IPS-18c (cell line): Measurements from ENCODE around the gene SOHLH1.
"Not testable (repeated sequence)": the region's sequence is repeated elsewhere in the genome, so short reads cannot be mapped to it uniquely, and the experiment has no call there.

ENCODE experiments used
- H3K4me3 ChIP-seq: 2 replicates; pipeline ENCODE4 v1.7.0; 2013; ENCODE audit warnings: low read depth, mild to moderate bottlenecking, low read length, moderate library complexity; ENCODE audit not compliant: insufficient read depth
- H3K9me3 ChIP-seq: one replicate; pipeline ENCODE4 v1.6.1; 2013; ENCODE audit warnings: mild to moderate bottlenecking, low read length, moderate library complexity; ENCODE audit not compliant: control insufficient read depth, insufficient read depth

SOHLH1 gene

GRCh38 chr9:135671591-135672041 is 27.7 kb downstream of the SOHLH1 start:
- Histone ChIP-seq H3K9me3 (peaks cover 5% of the 10 kb centered on the region), H3K4me3 (no peak overlapping the region)

GRCh38 chr9:135670721-135671590 is 28.3 kb downstream of the SOHLH1 start:
- peaks cover 5% of the 10 kb centered on the region for H3K9me3 ChIP-seq
- no peak overlapping the region for H3K4me3 ChIP-seq

GRCh38 chr9:135669616-135670285 is 29.5 kb downstream of the SOHLH1 start:
- H3K4me3 ChIP-seq = no peak overlapping the region; the same call in 1 of the 2 replicates
- peaks cover 5% of the 10 kb centered on the region for H3K9me3 ChIP-seq

- H3K4me3 ChIP-seq, H3K9me3 ChIP-seq: not testable (repeated sequence)
Observed at GRCh38 chr9:135669018-135669417, 30.3 kb downstream of the SOHLH1 start.

GRCh38 chr9:135667463-135668001 is 31.7 kb downstream of the SOHLH1 start:
- peaks cover 5% of the 10 kb centered on the region for H3K9me3 ChIP-seq
- H3K4me3 ChIP-seq = no peak overlapping the region

- Histone ChIP-seq H3K9me3 (peaks cover 5% of the 10 kb centered on the region), H3K4me3 (no peak overlapping the region)
Observed at GRCh38 chr9:135666534-135667462, 32.5 kb downstream of the SOHLH1 start.

GRCh38 chr9:135665795-135666189 is 33.5 kb downstream of the SOHLH1 start:
- H3K9me3 ChIP-seq = peaks cover 5% of the 10 kb centered on the region
- no peak overlapping the region for H3K4me3 ChIP-seq

- peaks cover 5% of the 10 kb centered on the region for H3K9me3 ChIP-seq
- H3K4me3 ChIP-seq = no peak overlapping the region
Observed at GRCh38 chr9:135664801-135665794, 34.2 kb downstream of the SOHLH1 start.

GRCh38 chr9:135664266-135664665 is 35.0 kb downstream of the SOHLH1 start:
- Histone ChIP-seq H3K4me3 (no peak overlapping the region), H3K9me3 (peaks cover 2% of the 10 kb centered on the region)

GRCh38 chr9:135663857-135664256 is 35.4 kb downstream of the SOHLH1 start:
- Histone ChIP-seq H3K9me3 (peaks cover 2% of the 10 kb centered on the region), H3K4me3 (no peak overlapping the region)

- Histone ChIP-seq H3K9me3 (peaks cover 3% of the 10 kb centered on the region), H3K4me3 (no peak overlapping the region)
Observed at GRCh38 chr9:135663451-135663770, 35.9 kb downstream of the SOHLH1 start.

GRCh38 chr9:135662758-135663450 is 36.4 kb downstream of the SOHLH1 start, which contains the start of gene LCN9:
Gene LCN9, plus strand, starts transcription at chr9:135663309. Its CDS starts 13 bp downstream, at chr9:135663322.
- H3K4me3 ChIP-seq = no peak within 1 kb of the TSS
- H3K9me3 ChIP-seq = peaks cover 6% of the 10 kb centered on the region

- peaks cover 3% of the 10 kb centered on the region for H3K9me3 ChIP-seq
- H3K4me3 ChIP-seq = no peak overlapping the region
Observed at GRCh38 chr9:135661816-135662560, 37.3 kb downstream of the SOHLH1 start.

- no peak overlapping the region for H3K4me3 ChIP-seq
- peaks cover 3% of the 10 kb centered on the region for H3K9me3 ChIP-seq
Observed at GRCh38 chr9:135660407-135660806, 38.9 kb downstream of the SOHLH1 start.

GRCh38 chr9:135659252-135659651 is 40.0 kb downstream of the SOHLH1 start:
- Histone ChIP-seq H3K9me3 (peaks cover 9% of the 10 kb centered on the region), H3K4me3 (no peak overlapping the region)
